IMR-90 (cell line): ENCODE data around the gene NDUFV3.

Source experiments
- BHLHE40 ChIP-seq: fragments of 150-350 bp; IDR thresholded peaks from 2 replicates; pipeline ENCODE4 v1.6.1; 2016; ENCODE audit warnings: mild to moderate bottlenecking, low read depth, low read length
- CEBPB ChIP-seq: IDR thresholded peaks from 2 replicates; pipeline ENCODE4 v1.6.1; 2012; ENCODE audit warnings: low read depth, low read length, improper control_type of control experiment
- CHD1 ChIP-seq: IDR thresholded peaks from 2 replicates; pipeline ENCODE4 v1.6.1; 2012; ENCODE audit warnings: low read depth, low read length, improper control_type of control experiment
- FOS ChIP-seq: fragments of 150-350 bp; IDR thresholded peaks from 2 replicates; pipeline ENCODE4 v1.6.1; 2016; ENCODE audit warnings: low read depth, low read length
- MAZ ChIP-seq: IDR thresholded peaks from 2 replicates; pipeline ENCODE4 v1.6.1; 2012; ENCODE audit warnings: low read depth, mild to moderate bottlenecking, low read length, improper control_type of control experiment, moderate library complexity, borderline replicate concordance
- NFE2L2 ChIP-seq: fragments of 150-350 bp; IDR thresholded peaks from 2 replicates; pipeline ENCODE4 v1.6.1; 2016; ENCODE audit warnings: low read depth, mild to moderate bottlenecking, low read length
- POLR2A ChIP-seq: IDR thresholded peaks from 2 replicates; pipeline ENCODE4 v1.6.1; 2012; ENCODE audit warnings: mild to moderate bottlenecking, low read depth, low read length
- RAD21 ChIP-seq: IDR thresholded peaks from 2 replicates; pipeline ENCODE4 v1.6.1; 2012; ENCODE audit warnings: low read length, improper control_type of control experiment
- RFX5 ChIP-seq: IDR thresholded peaks from 2 replicates; pipeline ENCODE4 v1.8.0; 2012; ENCODE audit warnings: low read depth, mild to moderate bottlenecking, low read length, moderate library complexity
- SMC3 ChIP-seq: fragments of 150-350 bp; IDR thresholded peaks from 2 replicates; pipeline ENCODE4 v1.6.1; 2016; ENCODE audit warnings: low read depth, mild to moderate bottlenecking, antibody characterized with exemption, low read length, moderate library complexity
- TF ChIP-seq, protein P1 (sequence below): conservative IDR thresholded peaks from 2 replicates; pipeline ENCODE4 v1.5.1; 2012; ENCODE audit warnings: mild to moderate bottlenecking, low read depth, low read length, improper control_type of control experiment
- TF ChIP-seq, protein P2 (sequence below): fragments of 150-350 bp; IDR thresholded peaks from 2 replicates; pipeline ENCODE4 v1.6.1; 2017; ENCODE audit warnings: mild to moderate bottlenecking, antibody characterized with exemption, low read length, low read depth

DNA sequence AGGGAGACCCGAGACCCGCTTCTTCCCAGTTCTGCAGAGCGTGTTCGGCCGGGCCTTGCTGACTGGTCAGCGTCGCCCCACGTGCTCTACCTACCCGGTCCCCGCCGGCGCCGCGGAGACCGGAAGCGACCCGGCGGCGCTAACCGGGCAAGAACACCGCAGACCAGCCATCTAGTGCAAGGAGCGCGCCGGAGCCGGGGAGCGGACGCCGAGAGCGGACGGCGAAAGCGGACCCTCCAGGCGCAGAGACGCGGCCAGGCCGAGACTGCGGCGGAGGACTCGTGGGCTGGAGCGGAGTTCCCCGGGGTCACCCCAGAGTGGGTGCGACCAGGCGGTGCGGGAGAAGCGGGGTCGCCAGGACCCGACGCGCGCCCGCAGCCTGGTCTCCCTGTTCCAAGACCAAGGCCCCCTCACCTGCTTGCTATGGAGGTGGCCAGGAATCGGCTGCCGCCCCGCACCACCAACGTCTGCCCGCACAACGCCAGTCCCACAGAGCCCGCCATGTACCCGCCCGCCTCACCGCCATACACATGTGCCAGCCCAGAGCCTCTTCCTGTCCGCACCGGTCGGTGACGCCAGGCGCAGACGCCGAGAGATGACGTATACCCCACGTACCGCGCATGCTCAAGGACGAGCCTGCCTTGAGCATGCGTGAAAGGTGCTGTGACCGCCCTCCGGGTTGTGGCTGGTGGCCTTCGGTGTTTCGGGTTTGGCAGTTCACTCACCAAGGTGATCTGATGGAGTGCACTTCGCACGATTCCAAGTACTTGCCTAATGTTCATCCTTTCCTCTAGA lies 13.9 kb upstream of the NDUFV3 start, which contains the start of gene WDR4:
- TF ChIP-seq, protein P1, sequence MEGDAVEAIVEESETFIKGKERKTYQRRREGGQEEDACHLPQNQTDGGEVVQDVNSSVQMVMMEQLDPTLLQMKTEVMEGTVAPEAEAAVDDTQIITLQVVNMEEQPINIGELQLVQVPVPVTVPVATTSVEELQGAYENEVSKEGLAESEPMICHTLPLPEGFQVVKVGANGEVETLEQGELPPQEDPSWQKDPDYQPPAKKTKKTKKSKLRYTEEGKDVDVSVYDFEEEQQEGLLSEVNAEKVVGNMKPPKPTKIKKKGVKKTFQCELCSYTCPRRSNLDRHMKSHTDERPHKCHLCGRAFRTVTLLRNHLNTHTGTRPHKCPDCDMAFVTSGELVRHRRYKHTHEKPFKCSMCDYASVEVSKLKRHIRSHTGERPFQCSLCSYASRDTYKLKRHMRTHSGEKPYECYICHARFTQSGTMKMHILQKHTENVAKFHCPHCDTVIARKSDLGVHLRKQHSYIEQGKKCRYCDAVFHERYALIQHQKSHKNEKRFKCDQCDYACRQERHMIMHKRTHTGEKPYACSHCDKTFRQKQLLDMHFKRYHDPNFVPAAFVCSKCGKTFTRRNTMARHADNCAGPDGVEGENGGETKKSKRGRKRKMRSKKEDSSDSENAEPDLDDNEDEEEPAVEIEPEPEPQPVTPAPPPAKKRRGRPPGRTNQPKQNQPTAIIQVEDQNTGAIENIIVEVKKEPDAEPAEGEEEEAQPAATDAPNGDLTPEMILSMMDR = no peak
- no peak for TF ChIP-seq NFE2L2
- TF ChIP-seq POLR2A = peak; percentile 83
- no peak for TF ChIP-seq SMC3
- no peak for TF ChIP-seq RAD21
- no peak for TF ChIP-seq CHD1
- no peak for TF ChIP-seq BHLHE40
- TF ChIP-seq FOS = no peak
- TF ChIP-seq, protein P2, sequence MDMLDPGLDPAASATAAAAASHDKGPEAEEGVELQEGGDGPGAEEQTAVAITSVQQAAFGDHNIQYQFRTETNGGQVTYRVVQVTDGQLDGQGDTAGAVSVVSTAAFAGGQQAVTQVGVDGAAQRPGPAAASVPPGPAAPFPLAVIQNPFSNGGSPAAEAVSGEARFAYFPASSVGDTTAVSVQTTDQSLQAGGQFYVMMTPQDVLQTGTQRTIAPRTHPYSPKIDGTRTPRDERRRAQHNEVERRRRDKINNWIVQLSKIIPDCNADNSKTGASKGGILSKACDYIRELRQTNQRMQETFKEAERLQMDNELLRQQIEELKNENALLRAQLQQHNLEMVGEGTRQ = peak; percentile 96
- no peak for TF ChIP-seq RFX5
- no peak for TF ChIP-seq CEBPB
- TF ChIP-seq MAZ = peak; percentile 60; the same call in 1 of the 2 replicates
